Heart left ventricle (tissue), 16 donors: ENCODE data around the gene REXO1. TPM values are rescaled to one million over a fixed set of nuclear protein-coding genes. Genes with fewer than 3 reads are reported as not detected.
"Not testable (repeated sequence)": the region's sequence is repeated elsewhere in the genome, so short reads cannot be mapped to it uniquely, and the experiment has no call there.

Source experiments
- ATAC-seq, 4 donors: fragments of 200-7000 bp; cut with Tn5 transposase; one replicate each; pipeline ENCODE4 v1.9.1; 2020 to 2022; ENCODE audit warnings: moderate library complexity in 4 of 4, mild to moderate bottlenecking in 3 of 4, moderate number of reproducible peaks in 1 of 4
- DNase-seq, 5 donors: peaks; one replicate each; pipeline ENCODE4 v3.0.0-alpha.2; 2020
- H3K27ac ChIP-seq, 12 donors: fragments of 200-600 bp; sonication (generic) in 4 of 12; one replicate each; pipeline versions ENCODE4 v1.5.0 to v1.8.0; 2016 to 2022; ENCODE audit warnings: mild to moderate bottlenecking in 2 of 12
- H3K27me3 ChIP-seq, 9 donors: fragments of 200-600 bp; sonication (generic) in 2 of 9; one replicate each; pipeline versions ENCODE4 v1.5.1 to v1.8.0; 2016 to 2022; ENCODE audit warnings: mild to moderate bottlenecking in 3 of 9
- H3K36me3 ChIP-seq, 9 donors: fragments of 200-600 bp; sonication (generic) in 2 of 9; one replicate each; pipeline versions ENCODE4 v1.5.0 to v1.8.0; 2018 to 2022; ENCODE audit warnings: mild to moderate bottlenecking in 2 of 9
- H3K4me1 ChIP-seq, 12 donors: fragments of 200-600 bp; sonication (generic) in 4 of 12; one replicate each; pipeline versions ENCODE4 v1.5.0 to v1.8.0; 2016 to 2022; ENCODE audit warnings: mild to moderate bottlenecking in 3 of 12
- H3K4me3 ChIP-seq, 12 donors: fragments of 200-600 bp; sonication (generic) in 4 of 12; one replicate each; pipeline versions ENCODE4 v1.5.0 to v1.8.0; 2017 to 2022; ENCODE audit warnings: mild to moderate bottlenecking in 9 of 12, moderate library complexity in 4 of 12
- H3K9me3 ChIP-seq, 12 donors: fragments of 200-600 bp; sonication (generic) in 4 of 12; one replicate each; pipeline versions ENCODE4 v1.5.0 to v1.8.0; 2016 to 2022; ENCODE audit warnings: mild to moderate bottlenecking in 1 of 12
- POLR2A ChIP-seq, 2 donors: fragments of 450-650 bp; IDR thresholded peaks; one replicate each; pipeline ENCODE4 v1.6.1; 2017; ENCODE audit warnings: antibody characterized with exemption in 2 of 2, mild to moderate bottlenecking in 2 of 2, moderate library complexity in 2 of 2
- WGBS, 4 donors: extraction: QIAGEN DNeasy Blood & Tissue Kit in 2 of 4; methylation state at CpG; one replicate each; pipeline versions ENCODE4 v1.1.5 to v1.1.7; 2013 to 2018; 5-methylcytosine and 5-hydroxymethylcytosine counted together
- intact Hi-C, 10 donors: fragments of 100-400 bp; cut with DNase I; formaldehyde crosslinking; loops; one replicate each; pipeline versions ENCODE4 v1.11.1 to v1.14.2; 2022
- polyA plus RNA-seq, 2 donors: library from polyadenylated mRNA; stranded (reverse); fragments of 200-250 nt; gene quantifications; one replicate each; pipeline ENCODE4 v1.2.3, GENCODE V29; 2013
- total RNA-seq, 9 donors: library from RNA; depleted of rRNA in 2 of 9; stranded (reverse); fragments of >200 nt in 2 of 9; fragmentation: NEBNext Ultra II Directional in 3 of 9; extraction: Animal tissue kit (Norgen Biotek cat#: 25700) in 3 of 9; gene quantifications; one replicate each; pipeline versions ENCODE4 v1.1.0 to v1.2.4, GENCODE V29; 2016 to 2023
- TF ChIP-seq, protein P1 (sequence below), 12 donors: fragments of 200-600 bp; sonication (generic) in 4 of 12; IDR thresholded peaks; one replicate each; pipeline versions ENCODE4 v1.5.0 to v1.8.0; 2018 to 2022; ENCODE audit warnings: antibody characterized with exemption in 12 of 12, mild to moderate bottlenecking in 5 of 12
- donor health status: ischemic (EF 13 %, LVEDD 7.1; RV severe dilation, severe dysfunction).
- donor health status: healthy with polysubstance abuse.
- donor health status: DM: no; HTN: yes; CAD: no.
- donor health status: DM: no; HTN: no; CAD: no.
- donor health status: ischemic (EF 25% LVEDD 6.9; RV normal size, moderate dysfunction).
- donor health status: ischemic (EF 25% LVEDD 5.7; RV mildly dilated, moderate dysfunction).
- donor health status: healthy.
- donor health status: DM: yes; HTN: yes; CAD: no.
- donor health status: ischemic (EF 35%, LVEDD 5.7; RV mildly dilated, moderate dysfunction).
- donor health status: nonischemic (EF 11% LVEDD 7.7; RV severe dilation, severe dysfunction).
- donor health status: DM: yes; HTN: yes; CAD: no.
- donor health status: PGD.
- donor health status: ischemic (EF 29% LVEDD 5.4; RV normal size, mild dysfunction).
- donor health status: nonischemic (EF 23%, LVEDD 6.1; RV moderate dilation, normal function).

REXO1 gene
- total and polyA plus RNA-seq, 11 donors: 13.2 to 22.4 (median 16.4) TPM

DNA sequence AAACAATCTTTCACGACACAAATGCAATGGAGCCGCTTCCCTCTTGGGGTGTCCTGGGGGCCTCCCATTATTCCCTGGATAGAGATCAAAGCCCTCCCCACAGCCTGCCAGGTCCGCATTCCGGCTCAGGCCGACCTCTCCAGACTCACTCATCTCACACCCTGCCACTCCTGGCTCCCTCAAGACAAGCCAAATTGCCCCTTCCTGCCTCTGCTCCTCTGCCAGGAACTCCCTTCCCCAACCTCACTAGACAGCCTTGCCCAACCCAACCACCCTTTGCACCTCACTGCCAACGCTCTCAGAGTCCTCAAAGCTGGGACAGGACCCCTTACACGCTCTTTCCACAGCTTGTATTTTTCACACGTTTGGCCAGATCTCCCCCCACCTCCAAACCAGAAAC is 35.5 kb upstream of the REXO1 start:
- Histone ChIP-seq H3K9me3 (no peaks in the 10 kb centered on the region), H3K27ac (peak overlapping the region; percentile 43 to 97 (median 92)), H3K36me3 (peaks cover 0 to 13% (median 6%) of the 10 kb centered on the region in 9 donors), H3K27me3 (no peaks in the 10 kb centered on the region), H3K4me1 (peaks cover 4 to 67% (median 39%) of the 10 kb centered on the region in 12 donors), H3K4me3 (peak overlapping the region; percentile 71 to 99 (median 96))
- intact Hi-C loops: no loop called here
- ATAC-seq (peak in 1 of 4 donors; percentile 12), DNase-seq (no peak)
- WGBS, 4 donors: 17 to 23% (median 19%) methylated on average over 8 of the region's 8 CpGs
- no peak for TF ChIP-seq POLR2A (IDR thresholded peaks at IDR 0.05)
- TF ChIP-seq, protein P1, sequence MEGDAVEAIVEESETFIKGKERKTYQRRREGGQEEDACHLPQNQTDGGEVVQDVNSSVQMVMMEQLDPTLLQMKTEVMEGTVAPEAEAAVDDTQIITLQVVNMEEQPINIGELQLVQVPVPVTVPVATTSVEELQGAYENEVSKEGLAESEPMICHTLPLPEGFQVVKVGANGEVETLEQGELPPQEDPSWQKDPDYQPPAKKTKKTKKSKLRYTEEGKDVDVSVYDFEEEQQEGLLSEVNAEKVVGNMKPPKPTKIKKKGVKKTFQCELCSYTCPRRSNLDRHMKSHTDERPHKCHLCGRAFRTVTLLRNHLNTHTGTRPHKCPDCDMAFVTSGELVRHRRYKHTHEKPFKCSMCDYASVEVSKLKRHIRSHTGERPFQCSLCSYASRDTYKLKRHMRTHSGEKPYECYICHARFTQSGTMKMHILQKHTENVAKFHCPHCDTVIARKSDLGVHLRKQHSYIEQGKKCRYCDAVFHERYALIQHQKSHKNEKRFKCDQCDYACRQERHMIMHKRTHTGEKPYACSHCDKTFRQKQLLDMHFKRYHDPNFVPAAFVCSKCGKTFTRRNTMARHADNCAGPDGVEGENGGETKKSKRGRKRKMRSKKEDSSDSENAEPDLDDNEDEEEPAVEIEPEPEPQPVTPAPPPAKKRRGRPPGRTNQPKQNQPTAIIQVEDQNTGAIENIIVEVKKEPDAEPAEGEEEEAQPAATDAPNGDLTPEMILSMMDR (IDR thresholded peaks at IDR 0.05): no peak

DNA sequence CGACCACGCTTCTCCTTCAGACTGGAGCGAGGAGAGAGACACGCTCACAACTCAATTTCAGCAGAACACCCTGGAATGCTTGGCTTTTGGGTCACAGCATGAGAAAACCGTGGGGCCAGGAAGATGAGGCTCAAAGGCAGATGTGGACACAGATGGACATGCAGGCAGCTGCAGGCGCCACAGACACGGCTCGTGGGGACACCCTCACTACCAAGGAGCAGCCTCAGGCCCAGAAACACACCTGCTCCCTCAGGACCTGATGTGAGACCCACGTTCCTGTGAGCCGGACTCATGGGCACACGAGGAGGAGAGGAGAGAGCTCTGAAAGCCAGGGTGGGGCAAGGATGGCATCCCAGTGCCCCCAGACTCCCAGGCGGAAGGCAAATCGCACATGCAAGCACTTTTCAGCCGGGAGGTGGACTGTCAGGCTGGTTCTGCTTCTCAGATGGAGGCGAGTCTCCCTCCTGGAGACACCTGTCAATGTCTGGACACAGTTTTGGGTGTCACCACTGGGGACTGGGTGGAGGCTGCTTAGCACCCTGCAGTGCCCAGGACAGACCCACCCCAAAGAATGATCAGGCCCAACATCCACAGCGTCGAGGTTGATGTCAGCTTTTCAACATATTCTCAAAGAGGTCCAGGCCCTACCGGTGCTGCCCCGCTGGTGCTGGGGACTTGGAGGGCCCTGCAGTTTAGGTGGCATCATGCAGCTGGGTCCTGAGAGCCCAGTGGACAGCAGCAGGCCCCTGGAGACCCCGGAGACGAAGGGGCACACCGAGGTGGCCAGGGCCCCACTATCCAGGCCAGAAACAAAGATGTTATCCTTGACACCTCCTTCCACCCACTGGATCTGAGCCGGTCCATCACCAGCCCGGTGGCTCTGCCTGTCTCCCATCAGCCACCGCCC is 34.8 kb upstream of the REXO1 start:
- DNase-seq: no peak
- no peak for ATAC-seq
- WGBS, 4 donors: 44 to 54% (median 46%) methylated on average over 17 to 25 of the region's 25 CpGs
- H3K36me3 ChIP-seq: peaks cover 0 to 17% (median 7%) of the 10 kb centered on the region in 9 donors
- peak overlapping the region in 11 of 12 donors; percentile 26 to 99 (median 96) for H3K4me3 ChIP-seq
- H3K9me3 ChIP-seq: no peaks in the 10 kb centered on the region
- no peak for TF ChIP-seq POLR2A (IDR thresholded peaks at IDR 0.05)
- TF ChIP-seq, protein P1 (IDR thresholded peaks at IDR 0.05): no peak
- H3K27me3 ChIP-seq: no peaks in the 10 kb centered on the region
- H3K4me1 ChIP-seq: peaks cover 4 to 65% (median 39%) of the 10 kb centered on the region in 12 donors
- intact Hi-C loops: no loop called here
- H3K27ac ChIP-seq: peak overlapping the region; percentile 65 to 97 (median 92)

DNA sequence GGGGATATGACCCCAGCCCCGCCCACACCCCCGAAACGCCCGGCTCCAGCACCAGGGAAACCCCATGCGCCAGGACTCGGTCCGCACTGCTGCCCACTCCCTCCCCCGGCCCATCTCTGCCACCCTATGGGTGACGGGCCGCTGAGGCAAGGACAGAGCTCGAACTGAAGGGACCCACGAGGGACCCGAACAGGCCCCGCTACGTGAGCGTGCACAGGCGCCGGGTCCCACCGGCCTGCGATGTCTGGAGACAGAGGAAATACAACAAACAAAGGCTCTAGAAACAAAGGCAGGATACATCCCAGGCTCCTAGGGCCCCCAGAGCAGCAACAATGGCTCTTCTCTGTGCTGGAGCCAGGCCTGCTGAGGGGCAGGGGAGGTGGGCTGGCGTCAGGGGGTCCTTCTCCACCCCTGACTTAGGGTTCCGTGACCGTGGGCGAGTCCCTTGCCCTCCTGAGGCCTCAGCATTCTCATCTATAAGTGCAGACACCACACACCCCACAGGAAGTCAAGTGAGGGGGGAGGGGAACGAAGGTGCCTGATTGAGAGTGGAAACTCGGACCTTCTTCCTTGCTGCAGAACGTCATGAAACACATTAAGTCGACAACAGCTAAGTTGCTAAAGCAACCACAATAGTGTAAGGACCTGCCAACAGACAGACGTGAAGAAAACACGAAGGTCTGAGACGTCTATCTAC is 34.0 kb upstream of the REXO1 start:
- Histone ChIP-seq H3K27me3 (no peaks in the 10 kb centered on the region), H3K4me3 (peak overlapping the region in 10 of 12 donors; percentile 26 to 99 (median 96)), H3K9me3 (no peaks in the 10 kb centered on the region), H3K27ac (peak overlapping the region; percentile 65 to 97 (median 92)), H3K4me1 (peaks cover 4 to 59% (median 39%) of the 10 kb centered on the region in 12 donors), H3K36me3 (peaks cover 0 to 17% (median 7%) of the 10 kb centered on the region in 9 donors)
- TF ChIP-seq, protein P1 (IDR thresholded peaks at IDR 0.05): no peak
- TF ChIP-seq POLR2A (IDR thresholded peaks at IDR 0.05): no peak
- intact Hi-C loops: no loop called here
- DNase-seq (no peak), ATAC-seq (peak in 3 of 4 donors; percentile 2 to 54 (median 14))
- 45 to 54% (median 52%) methylated on average over 23 to 31 of the region's 31 CpGs for WGBS, 4 donors

DNA sequence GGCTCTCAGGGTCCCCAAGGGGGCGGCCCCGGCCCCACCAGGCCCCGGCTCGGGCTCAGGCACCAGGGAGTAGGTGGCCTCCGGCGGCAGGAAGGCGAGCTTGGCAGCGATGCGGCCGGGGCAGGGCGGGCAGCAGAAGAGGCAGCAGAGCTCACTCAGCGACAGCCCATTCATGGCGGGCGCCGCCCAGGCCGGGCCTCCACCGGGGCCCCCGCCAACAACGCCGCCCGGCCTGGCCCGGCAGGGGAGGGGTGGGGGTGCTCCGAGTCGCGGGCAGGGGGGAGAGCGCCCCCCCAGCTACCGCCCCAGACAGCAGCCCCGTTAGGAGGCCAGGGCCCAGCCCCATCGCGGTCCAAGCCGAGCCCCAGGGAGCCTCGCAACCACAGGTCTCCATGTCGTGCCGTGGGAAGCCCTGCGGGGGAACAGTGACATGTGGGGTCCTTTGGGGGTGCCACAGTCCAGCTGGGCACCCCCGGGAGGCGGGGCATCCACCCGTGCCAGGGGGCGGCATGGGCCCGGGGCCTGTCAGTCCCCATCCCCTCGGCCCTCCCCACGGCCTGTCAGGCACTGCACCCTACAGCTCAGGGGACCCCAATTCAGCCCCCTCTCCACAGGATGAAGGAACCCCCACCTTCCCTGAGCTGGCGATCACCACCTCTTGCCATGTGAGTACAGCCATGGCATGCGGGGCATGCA is 33.3 kb upstream of the REXO1 start:
- peak in 1 of 4 donors; percentile 3 for ATAC-seq
- H3K27ac ChIP-seq: peak overlapping the region; percentile 65 to 97 (median 92)
- H3K9me3 ChIP-seq, intact Hi-C loops, H3K27me3 ChIP-seq, DNase-seq: not testable (repeated sequence)
- peaks cover 0 to 18% (median 7%) of the 10 kb centered on the region in 9 donors for H3K36me3 ChIP-seq
- WGBS, 4 donors: 44 to 61% (median 52%) methylated on average over 28 to 42 of the region's 44 CpGs; no CpG with 5 or more reads in 1 of the 4 donors
- H3K4me3 ChIP-seq: peak overlapping the region in 11 of 12 donors; percentile 6 to 99 (median 95)
- peaks cover 7 to 56% (median 42%) of the 10 kb centered on the region in 12 donors for H3K4me1 ChIP-seq
